Endodermal cell (in vitro differentiated cells): ENCODE measurements around the gene ERBB4. TPM values are rescaled to one million over a fixed set of nuclear protein-coding genes. Genes with fewer than 3 reads are reported as not detected.

Source experiments
- DNase-seq: peaks from one replicate; pipeline ENCODE4 v3.0.0-alpha.2; 2017
- H3K27ac ChIP-seq: 2 replicates; pipeline ENCODE4 v1.5.1; 2013; ENCODE audit warnings: mild to moderate bottlenecking, low read depth, low read length, moderate library complexity
- H3K27me3 ChIP-seq: 2 replicates; pipeline ENCODE4 v1.6.1; 2013; ENCODE audit warnings: mild to moderate bottlenecking, low read length, moderate library complexity; ENCODE audit not compliant: insufficient read depth, control insufficient read depth, poor library complexity, severe bottlenecking
- H3K36me3 ChIP-seq: 2 replicates; pipeline ENCODE4 v1.7.0; 2013; ENCODE audit warnings: mild to moderate bottlenecking, low read length, moderate library complexity; ENCODE audit not compliant: control insufficient read depth, insufficient read depth
- H3K4me1 ChIP-seq: one replicate; pipeline ENCODE4 v1.7.0; 2013; ENCODE audit warnings: low read length; ENCODE audit not compliant: control insufficient read depth, insufficient read depth
- H3K4me3 ChIP-seq: 2 replicates; pipeline ENCODE4 v1.5.1; 2013; ENCODE audit warnings: mild to moderate bottlenecking, low read length, moderate library complexity
- H3K9ac ChIP-seq: 2 replicates; pipeline ENCODE4 v1.6.1; 2013; ENCODE audit warnings: mild to moderate bottlenecking, low read length, moderate library complexity; ENCODE audit not compliant: poor library complexity, severe bottlenecking; ENCODE audit errors: extremely low read depth
- H3K9me3 ChIP-seq: 2 replicates; pipeline ENCODE4 v1.6.1; 2013; ENCODE audit warnings: mild to moderate bottlenecking, low read length, moderate library complexity; ENCODE audit not compliant: control insufficient read depth
- H3K27ac Mint-ChIP-seq: 2 replicates; pipeline ENCODE4 v1.8.0; 2020; ENCODE audit warnings: mixed read lengths
- H3K27me3 Mint-ChIP-seq: 2 replicates; pipeline ENCODE4 v1.8.0; 2021; ENCODE audit warnings: mild to moderate bottlenecking, mixed read lengths; ENCODE audit not compliant: insufficient read depth
- H3K36me3 Mint-ChIP-seq: 2 replicates; pipeline ENCODE4 v1.8.0; 2020; ENCODE audit warnings: low read depth, mixed read lengths
- H3K4me1 Mint-ChIP-seq: 2 replicates; pipeline ENCODE4 v1.8.0; 2020; ENCODE audit warnings: mixed read lengths
- H3K4me3 Mint-ChIP-seq: 2 replicates; pipeline ENCODE4 v1.8.0; 2020; ENCODE audit warnings: mild to moderate bottlenecking, moderate library complexity, mixed read lengths
- H3K9me3 Mint-ChIP-seq: 2 replicates; pipeline ENCODE4 v1.8.0; 2020; ENCODE audit warnings: mild to moderate bottlenecking, mixed read lengths
- CTCF ChIP-seq: fragments of 200-600 bp; sonication (generic); conservative IDR thresholded peaks from 2 replicates; pipeline ENCODE4 v1.5.0; 2021; ENCODE audit warnings: antibody characterized with exemption, mild to moderate bottlenecking
- WGBS, 2 experiments: methylation state at CpG; one replicate each; pipeline versions ENCODE4 v1.1.5 to v1.1.7; 2013; ENCODE audit warnings: missing lambda C conversion rate in 2 of 2, mixed read lengths in 1 of 2; ENCODE audit not compliant: insufficient coverage in 1 of 2, insufficient read length in 1 of 2; 5-methylcytosine and 5-hydroxymethylcytosine counted together
- total RNA-seq, 2 donors: library from RNA; stranded (reverse); fragmentation: NEBNext Ultra II Directional in 1 of 2; extraction: Animal tissue kit (Norgen Biotek cat#: 25700) in 1 of 2; gene quantifications; 2 replicates in 1 of 2; 3 replicates in 1 of 2; pipeline ENCODE4 v1.2.1, GENCODE V29; 2021

The ERBB4 gene
- total RNA-seq, 2 donors from 2014 or later: 154 to 158 TPM

GRCh38 chr2:212078103-212078502, 460.5 kb downstream of the ERBB4 start:
- no peak overlapping the region for H3K4me3 ChIP-seq
- H3K9ac ChIP-seq: no peak overlapping the region
- H3K36me3 Mint-ChIP-seq: no peaks in the 10 kb centered on the region
- no peaks in the 10 kb centered on the region for H3K9me3 ChIP-seq
- H3K27ac Mint-ChIP-seq: no peak overlapping the region
- no peaks in the 10 kb centered on the region for H3K27me3 Mint-ChIP-seq
- no peak for TF ChIP-seq CTCF
- peaks cover 5% of the 10 kb centered on the region for H3K4me1 ChIP-seq
- no peak overlapping the region for H3K27ac ChIP-seq
- H3K4me3 Mint-ChIP-seq: no peak overlapping the region
- no peak for DNase-seq
- H3K4me1 Mint-ChIP-seq: peaks cover 7% of the 10 kb centered on the region
- H3K27me3 ChIP-seq: no peaks in the 10 kb centered on the region
- no peaks in the 10 kb centered on the region for H3K9me3 Mint-ChIP-seq
- WGBS, 2 experiments: 93% methylated on average over 3 of the region's 4 CpGs; no CpG with 5 or more reads in 1 of the 2 experiments
- H3K36me3 ChIP-seq: no peaks in the 10 kb centered on the region

- Histone ChIP-seq H3K27ac (no peak overlapping the region), H3K27me3 (no peaks in the 10 kb centered on the region), H3K4me3 (no peak overlapping the region), H3K9me3 (no peaks in the 10 kb centered on the region), H3K9ac (no peak overlapping the region), H3K36me3 (no peaks in the 10 kb centered on the region), H3K4me1 (peaks cover 5% of the 10 kb centered on the region)
- no peaks in the 10 kb centered on the region for H3K36me3 Mint-ChIP-seq
- no peak overlapping the region for H3K4me3 Mint-ChIP-seq
- TF ChIP-seq CTCF: no peak
- no peak overlapping the region for H3K27ac Mint-ChIP-seq
- 84% methylated on average over 4 of the region's 4 CpGs; no CpG with 5 or more reads in 1 of the 2 experiments for whole genome bisulfite sequencing, 2 experiments
- no peak for DNase-seq
- H3K27me3 Mint-ChIP-seq: no peaks in the 10 kb centered on the region
- H3K4me1 Mint-ChIP-seq: peaks cover 8% of the 10 kb centered on the region
- H3K9me3 Mint-ChIP-seq: no peaks in the 10 kb centered on the region
Measured at GRCh38 chr2:212076456-212076855, 462.1 kb downstream of the ERBB4 start.

GRCh38 chr2:212073360-212073759, 465.2 kb downstream of the ERBB4 start:
- H3K4me1 ChIP-seq: peaks cover 5% of the 10 kb centered on the region
- Mint-ChIP-seq H3K36me3 (no peaks in the 10 kb centered on the region), H3K4me3 (no peak overlapping the region), H3K4me1 (peaks cover 8% of the 10 kb centered on the region), H3K27me3 (no peaks in the 10 kb centered on the region), H3K27ac (no peak overlapping the region), H3K9me3 (no peaks in the 10 kb centered on the region)
- WGBS, 2 experiments: no CpG with 5 or more reads among the region's 1 CpG
- no peaks in the 10 kb centered on the region for H3K27me3 ChIP-seq
- no peak overlapping the region for H3K4me3 ChIP-seq
- DNase-seq: no peak
- TF ChIP-seq CTCF: no peak
- H3K36me3 ChIP-seq: no peaks in the 10 kb centered on the region
- H3K27ac ChIP-seq: no peak overlapping the region
- H3K9ac ChIP-seq: no peak overlapping the region
- no peaks in the 10 kb centered on the region for H3K9me3 ChIP-seq
